Stimulated activated CD4-positive, alpha-beta T cell treated with anti-CD3 and anti-CD28 coated beads, Interleukin-2, amount 100 ng/mL, for 24 hours (primary cell): ENCODE measurements around the gene FBXO31.

Experiments
- DNase-seq, 2 donors: peaks; one replicate each; pipeline ENCODE4 v3.0.0-alpha.2; 2020

FBXO31 gene

GRCh38 chr16:87325423-87325858, 58.1 kb downstream of the FBXO31 start:
- DNase-seq = no peak

GRCh38 chr16:87324411-87325275, 58.9 kb downstream of the FBXO31 start:
- peak; percentile 40 to 54 for DNase-seq

GRCh38 chr16:87323727-87324410, 59.7 kb downstream of the FBXO31 start:
- DNase-seq = no peak

- DNase-seq = no peak
Measured at GRCh38 chr16:87322833-87323726, 60.5 kb downstream of the FBXO31 start.

GRCh38 chr16:87322360-87322759, 61.2 kb downstream of the FBXO31 start:
- no peak for DNase-seq

- DNase-seq = no peak
Measured at GRCh38 chr16:87321336-87322107, 62.1 kb downstream of the FBXO31 start.

- no peak for DNase-seq
Measured at GRCh38 chr16:87320510-87321227, 62.9 kb downstream of the FBXO31 start.

GRCh38 chr16:87319997-87320491, 63.5 kb downstream of the FBXO31 start:
- DNase-seq = no peak

GRCh38 chr16:87319011-87319410, 64.6 kb downstream of the FBXO31 start:
- DNase-seq = no peak

GRCh38 chr16:87317750-87318644, 65.6 kb downstream of the FBXO31 start:
- peak; percentile 52 to 57 for DNase-seq

GRCh38 chr16:87316923-87317749, 66.4 kb downstream of the FBXO31 start, which contains the start of gene C16orf95:
Gene C16orf95, minus strand, starts transcription at chr16:87317392. Its CDS starts 150 bp downstream, at chr16:87317242.
- peak; percentile 96 to 97 for DNase-seq

- DNase-seq = no peak
Measured at GRCh38 chr16:87316450-87316922, 67.1 kb downstream of the FBXO31 start.

GRCh38 chr16:87314990-87315420, 68.6 kb downstream of the FBXO31 start:
- DNase-seq = no peak

- no peak for DNase-seq
Measured at GRCh38 chr16:87312008-87312407, 71.6 kb downstream of the FBXO31 start.

- DNase-seq = no peak
Measured at GRCh38 chr16:87311387-87311786, 72.2 kb downstream of the FBXO31 start.

- no peak for DNase-seq
Measured at GRCh38 chr16:87310610-87311009, 73.0 kb downstream of the FBXO31 start.

GRCh38 chr16:87309620-87310525, 73.7 kb downstream of the FBXO31 start:
- DNase-seq = no peak

GRCh38 chr16:87308826-87309225, 74.8 kb downstream of the FBXO31 start:
- DNase-seq = no peak
